Stimulated activated CD8-positive, alpha-beta memory T cell treated with anti-CD3 and anti-CD28 coated beads, Interleukin-12 subunit alpha, Interleukin-12 subunit beta, amount 100 ng/mL, for 1 hour (primary cell): Measurements from ENCODE around the gene FAM78B.

Experiments
- DNase-seq: peaks from one replicate; pipeline ENCODE4 v3.0.0-alpha.2; 2020; ENCODE audit warnings: low read depth

FAM78B gene

DNA sequence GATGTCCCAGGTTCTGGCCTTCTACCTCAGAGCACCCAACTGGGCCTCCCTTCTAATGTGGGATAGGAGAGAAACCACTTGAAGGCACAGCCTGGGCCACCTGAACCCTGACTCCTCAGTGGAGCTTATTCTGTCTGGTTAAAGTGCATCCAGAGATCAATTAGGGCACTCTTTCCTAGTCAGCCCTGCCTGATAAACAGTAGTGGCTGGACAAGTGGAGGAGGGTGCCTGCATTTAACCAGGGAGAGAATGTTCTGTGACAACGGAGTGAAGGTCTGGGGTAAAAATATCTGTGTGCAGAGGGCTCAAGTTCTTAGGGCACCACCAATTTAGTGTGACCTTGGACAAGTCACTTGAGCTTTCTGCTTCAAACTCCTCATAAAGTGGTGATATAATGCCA lies 101.8 kb downstream of the FAM78B start:
- no peak for DNase-seq

DNA sequence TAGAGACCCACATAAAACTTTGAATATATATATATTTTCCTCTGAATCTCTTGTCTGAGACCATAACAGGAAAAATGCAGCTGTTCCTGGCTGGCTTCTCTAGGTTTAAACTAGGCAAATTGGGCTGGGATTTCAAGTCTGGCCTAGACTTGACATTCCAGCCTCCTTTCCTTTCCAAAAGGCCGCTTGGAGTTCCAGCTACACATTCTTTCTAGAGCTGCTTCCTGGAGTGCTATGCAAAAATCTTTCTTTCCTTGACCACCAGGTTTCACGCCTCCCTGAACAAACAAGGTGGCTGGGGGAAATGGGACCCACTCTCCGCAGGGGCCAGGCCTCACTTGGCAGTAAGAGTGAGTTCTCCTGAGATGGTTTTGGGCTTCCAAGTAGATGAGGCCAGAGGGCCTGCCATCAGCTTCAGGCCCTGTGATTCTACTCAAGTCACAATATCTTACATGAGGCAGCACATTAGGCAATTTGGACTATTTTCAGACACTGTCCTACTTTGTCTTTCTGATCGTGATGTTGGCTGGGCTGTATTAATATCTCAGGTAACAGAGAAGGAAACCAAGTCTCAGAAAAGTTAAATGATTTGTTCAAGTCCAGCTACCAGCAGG lies 102.4 kb downstream of the FAM78B start:
- no peak for DNase-seq

DNA sequence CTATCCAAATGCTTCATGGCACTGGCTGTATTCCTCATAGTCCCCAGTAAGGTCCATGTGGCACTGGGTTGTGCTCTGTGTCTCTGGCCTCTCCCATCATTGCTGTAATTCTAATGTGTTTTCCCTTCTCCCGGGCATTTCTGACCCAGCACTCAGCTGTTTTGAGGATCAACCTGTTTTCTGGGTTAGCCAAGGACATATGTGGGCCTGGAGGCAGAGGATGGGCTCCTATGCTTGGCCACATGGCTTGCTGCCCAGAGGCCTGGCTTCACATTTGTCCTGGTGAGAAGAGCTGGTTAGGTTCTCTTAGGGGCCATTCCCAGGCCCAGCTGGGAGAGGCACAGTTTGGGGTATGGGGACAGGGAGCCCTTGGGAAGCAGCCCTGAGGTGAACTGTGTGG lies 103.1 kb downstream of the FAM78B start:
- no peak for DNase-seq

DNA sequence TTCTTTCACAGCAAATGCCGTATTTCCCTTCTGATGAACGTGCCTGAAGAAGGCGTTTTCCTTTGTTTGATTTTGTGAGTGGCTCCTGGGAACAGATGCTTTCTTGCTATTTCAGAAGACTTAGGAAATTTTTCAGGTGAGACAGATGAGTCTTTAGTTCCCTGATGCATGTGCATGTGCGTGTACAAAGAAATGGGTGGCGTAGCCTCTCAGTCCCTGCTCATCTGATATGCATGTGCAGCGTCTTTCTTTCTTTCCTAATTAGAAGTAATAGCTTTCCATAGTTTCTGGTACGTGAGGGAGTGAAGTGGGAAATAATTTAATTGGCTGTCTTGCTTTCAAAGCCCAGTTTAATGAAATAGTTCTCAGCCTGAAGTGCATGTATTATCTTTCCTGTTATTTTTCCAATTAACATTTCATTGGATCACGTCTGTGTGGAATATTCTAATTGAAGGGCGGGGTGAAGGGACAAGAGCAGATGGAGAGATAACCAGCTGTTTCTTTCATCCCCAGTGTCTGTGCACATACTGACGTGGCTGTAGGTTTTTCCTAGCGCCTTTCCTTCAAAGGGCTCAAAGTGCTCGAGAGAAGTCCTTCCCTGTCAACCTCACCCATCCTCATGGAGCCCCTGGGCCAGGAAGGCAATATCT lies 104.3 kb downstream of the FAM78B start:
- no peak for DNase-seq

DNA sequence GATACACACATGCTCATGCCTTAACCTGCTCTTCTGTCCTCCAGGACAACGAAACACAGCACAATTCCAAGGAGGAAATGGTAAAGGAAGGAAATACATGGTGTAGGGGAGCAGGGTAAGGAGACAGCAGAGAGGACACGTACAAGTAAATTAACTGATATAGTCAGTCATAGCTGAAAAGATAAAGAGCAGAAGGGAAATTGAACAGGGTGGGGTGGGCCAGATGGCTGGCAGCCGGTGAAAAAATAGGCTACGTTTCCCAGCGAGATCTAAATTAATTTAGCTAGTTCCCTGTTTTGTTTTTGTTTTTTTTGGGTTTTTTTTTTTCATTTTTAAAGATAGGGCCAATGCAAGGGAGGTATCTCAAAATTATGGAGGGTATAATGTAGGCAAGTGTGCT lies 109.2 kb downstream of the FAM78B start:
- DNase-seq, result no peak

DNA sequence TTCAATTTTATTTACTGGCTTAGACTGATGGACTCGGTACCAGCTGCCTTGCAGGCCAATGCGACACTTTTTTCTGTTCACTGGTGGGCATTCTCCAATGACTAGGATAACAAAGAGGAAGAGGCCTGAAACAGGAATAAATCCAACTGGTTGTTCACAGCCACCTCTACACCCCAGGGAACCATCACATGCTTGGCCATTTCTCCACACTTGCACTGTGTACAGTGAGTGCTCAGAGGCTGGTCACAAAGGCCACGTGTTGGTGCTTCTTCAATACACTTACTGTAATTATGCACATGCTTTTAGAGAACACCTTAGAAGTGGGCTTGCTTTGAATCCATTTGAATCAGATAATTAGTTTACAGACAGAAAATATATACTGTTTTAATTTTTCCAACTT lies 113.4 kb downstream of the FAM78B start:
- no peak for DNase-seq

DNA sequence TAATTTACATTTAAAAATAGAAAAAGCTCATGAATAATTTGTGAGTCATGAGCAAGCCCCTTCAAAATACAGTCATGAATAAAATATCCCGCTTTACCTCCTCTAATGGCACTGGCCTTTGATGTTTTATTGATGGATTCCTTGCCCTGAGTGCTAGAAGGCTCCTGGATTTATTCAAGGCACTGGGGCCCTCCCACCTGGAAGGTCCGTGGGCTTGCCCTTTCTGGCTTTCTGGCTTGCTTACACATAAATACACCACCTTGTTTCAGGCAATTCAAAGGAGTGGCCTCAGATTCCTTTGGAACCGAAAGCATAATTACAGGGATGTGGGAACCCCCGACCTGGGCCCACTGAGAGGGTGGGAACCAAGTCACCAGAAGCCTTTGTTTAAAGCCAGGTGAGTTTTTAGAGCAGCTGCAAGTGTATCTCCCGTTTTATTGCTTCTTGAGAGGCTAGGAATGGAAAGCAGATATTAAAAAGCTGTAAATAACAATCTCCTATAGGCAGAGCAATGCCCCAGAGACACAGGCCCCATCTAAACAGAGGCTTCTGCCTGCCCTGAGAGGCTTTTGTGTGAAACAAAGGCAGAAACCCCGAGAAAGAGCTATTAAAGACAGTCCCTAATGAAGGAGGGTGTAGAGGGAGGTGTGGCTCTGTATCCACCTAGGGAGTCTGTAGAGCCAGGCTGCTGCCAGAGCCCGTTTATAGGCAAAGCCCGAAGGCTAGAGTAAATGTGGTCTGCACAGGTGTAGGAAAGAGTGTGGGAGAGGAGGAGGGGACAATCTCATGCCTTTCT lies 126.4 kb downstream of the FAM78B start:
- no peak for DNase-seq

DNA sequence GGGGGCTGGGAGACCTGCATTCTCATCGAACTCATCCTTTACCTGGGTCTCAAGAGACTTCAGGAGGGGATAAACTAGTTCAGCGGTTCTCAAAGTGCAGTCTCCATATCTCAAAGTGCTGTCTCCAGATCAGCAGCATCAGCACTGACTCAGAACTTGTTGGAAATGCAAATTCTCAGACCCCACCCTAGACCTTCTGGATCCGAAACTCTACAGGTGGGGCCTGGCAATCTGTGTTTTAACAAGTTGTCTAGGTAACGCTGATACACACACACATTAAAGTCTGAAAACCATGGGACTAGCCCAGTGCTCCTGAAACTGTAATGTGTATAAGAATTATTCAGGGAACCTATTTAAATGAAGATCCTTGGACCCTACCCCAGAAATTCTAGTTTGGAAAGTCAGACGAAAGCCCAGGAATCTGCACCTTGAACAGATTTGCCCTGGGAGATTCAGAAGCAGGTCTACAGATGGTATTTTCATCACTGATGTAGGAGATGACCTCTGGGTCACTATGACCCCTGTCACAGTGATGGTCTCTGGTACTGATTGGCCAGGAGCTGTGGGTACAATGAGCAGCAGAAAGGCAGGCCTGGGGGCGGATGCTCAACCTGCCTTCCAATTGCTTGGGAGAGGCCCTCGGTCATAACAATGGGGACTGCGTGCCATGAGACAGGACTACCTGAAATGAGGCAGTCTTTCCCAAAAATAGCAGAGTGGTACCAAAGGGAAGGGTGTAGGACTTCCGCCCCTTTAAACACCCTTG lies 127.2 kb downstream of the FAM78B start:
- no peak for DNase-seq

DNA sequence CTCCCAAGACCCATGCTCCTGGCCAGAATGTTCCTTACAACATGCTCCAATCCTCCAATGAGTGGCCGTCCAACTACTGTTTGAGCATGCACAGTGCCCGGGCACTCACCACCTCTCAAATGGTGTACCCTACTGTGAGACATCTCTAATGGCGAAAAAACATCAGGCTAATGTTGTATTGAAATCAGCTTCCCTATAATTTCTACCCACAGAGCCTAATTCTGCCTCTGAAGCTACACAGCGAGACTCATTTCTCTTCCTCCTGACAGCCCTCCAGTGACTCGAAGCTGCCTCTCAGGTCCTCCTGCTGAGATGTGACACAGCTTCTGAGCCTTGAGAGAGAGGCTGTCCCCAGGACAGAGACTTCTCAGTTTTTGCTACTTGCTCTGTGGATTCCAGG lies 130.7 kb downstream of the FAM78B start:
- no peak for DNase-seq

DNA sequence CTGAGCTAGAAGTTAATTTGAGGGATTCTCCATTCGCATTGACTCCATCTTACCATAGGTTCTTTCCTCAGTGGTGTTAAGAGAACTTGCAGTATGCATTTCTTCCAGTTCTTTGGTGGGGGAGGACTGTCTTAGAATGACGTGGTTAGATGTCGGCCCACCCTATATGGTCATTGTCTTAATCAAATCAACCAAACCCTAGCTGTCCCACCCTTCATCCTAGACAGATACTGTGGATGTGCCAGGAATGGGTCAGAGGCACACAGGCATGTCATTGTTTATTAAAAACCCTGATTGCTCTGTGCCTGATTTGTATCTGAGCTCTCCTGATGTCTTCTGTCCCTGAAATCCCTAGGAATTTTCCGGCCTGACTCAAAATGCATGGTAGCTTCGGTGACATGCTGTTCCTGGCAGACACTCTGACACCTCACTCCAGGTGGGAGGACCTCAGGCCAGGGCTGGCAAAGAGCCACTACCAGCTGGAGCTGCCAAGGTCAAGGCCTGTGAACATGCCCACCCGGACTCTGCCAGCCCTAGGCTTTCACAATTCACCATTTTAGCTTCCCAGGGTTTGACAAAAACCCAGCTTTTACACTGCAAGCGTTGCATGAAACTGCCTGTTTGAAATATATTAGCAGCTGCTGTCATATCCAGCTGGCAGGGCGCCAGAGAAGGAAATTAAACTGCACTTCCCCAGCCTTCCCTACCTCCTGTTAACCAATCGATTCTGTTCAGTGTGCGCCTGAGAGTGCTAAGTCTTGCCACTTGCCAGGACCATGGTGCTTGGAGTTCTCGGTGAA lies 134.0 kb downstream of the FAM78B start:
- no peak for DNase-seq

DNA sequence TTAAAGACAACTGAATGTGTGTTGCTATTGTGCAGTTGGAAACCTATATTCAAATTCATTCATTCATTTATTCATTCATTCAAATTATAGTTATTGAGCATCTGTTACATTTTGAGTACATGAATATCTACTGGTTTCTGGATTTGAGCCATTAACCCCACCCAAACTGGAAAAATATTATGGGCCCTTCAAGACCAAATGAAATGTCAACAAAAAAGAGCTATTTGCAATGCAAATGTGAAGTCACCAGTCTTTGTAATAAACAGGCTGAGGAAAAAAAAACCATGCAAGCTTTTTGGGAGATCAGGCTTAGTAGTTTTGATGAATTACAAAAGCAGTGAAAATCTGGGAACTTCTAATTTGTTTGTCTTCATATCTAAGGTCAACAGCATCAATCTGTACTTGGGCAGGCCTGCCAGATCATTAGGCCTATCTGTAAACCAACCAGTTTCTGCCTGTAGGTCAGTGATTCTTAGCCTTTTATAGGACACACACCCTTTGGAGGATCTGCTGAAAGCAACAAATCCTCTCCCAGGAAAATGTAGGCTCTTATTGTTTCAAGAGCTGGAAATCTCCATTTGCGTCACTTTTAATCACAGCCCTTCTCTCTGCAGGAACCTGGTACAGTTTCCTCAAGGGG lies 134.7 kb downstream of the FAM78B start:
- DNase-seq, result no peak

DNA sequence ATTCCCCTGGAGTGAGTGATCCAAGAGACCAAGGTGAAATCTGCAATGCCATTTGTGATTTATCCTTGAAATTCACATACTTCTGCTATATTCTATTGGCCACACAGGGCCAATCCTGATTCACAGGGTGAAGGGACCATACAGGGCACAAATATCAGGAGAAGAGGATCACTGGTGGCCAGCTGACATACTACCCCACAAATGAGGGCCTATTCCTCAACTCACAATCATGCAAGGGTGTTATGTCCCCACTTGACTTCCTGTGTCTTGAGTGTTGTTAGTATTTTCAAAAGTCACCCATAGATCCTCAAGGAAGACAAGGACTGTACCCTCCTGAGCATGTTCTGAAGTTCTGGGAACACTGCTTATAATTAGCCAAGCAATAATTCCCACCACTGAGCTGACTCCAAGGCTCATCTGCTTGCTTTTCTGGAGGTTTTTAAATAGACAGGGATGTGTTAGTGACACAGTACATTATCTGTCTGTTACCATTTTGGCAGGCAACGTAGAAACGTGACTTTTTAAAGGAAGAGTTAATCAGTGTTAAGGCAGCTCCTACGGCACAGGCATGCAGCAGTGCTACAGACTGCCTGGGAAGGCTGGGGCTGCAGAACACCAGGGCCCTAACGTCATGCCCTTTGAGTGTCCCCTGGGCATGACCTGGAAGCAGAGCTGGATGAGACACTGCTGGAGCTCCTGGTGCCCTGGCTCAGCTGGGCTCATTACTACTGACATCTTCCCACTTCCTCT lies 137.4 kb downstream of the FAM78B start:
- DNase-seq, result no peak

DNA sequence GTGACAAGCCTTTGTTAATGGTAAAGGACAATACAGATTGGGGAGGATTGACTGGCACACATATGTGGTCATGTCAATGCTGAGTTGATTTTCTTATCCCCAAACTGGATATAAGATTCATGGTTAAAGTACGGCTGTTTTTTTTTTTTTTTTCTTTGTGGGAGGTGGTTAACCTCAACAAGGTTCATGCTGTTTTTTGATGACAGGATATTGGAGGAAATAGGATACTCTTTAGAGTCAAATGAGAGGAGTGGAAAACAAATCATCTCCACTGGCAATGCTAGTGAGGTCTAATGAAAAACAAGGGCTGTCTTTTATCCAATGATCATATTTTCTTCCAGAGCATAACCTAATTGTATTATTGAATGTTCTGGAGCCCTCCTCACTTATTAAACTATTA lies 140.2 kb downstream of the FAM78B start:
- DNase-seq, result no peak

DNA sequence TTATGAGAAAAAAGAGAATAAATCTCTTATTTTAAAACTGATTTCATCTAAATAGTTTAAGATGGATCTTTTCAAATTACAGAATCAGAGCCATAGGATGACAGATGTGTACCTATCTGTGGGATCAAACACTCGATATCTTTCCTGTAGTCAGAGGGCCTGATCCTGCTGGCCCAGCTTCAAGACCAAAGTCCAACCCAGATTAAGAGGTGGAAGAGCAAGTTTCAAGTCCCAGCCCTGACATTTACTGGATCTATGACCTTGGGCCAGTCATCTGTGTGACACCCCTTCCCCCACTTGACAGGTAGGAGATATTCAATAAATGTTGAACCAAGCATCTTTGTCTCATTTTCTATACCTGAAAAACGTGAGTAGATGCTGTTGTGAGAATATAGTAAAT lies 140.7 kb downstream of the FAM78B start:
- no peak for DNase-seq

DNA sequence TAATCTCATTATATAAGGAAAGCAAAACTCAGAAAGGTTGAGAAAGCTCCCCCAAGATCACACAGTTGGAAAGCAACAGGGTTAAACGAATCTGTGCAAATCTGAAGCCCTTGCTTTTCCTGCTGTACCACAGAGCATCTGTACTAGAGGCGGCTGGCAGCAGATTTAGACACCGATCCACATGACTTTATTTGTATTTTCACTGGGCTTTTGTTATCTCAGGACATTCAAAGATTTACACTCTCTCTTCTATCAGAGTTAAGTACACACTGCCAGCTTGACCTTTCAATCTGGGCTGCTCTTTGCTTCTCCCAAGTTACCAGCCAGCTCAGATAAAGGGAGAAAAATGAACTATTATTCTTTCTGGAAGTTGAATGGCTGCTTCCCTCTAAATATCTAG lies 146.6 kb downstream of the FAM78B start:
- no peak for DNase-seq
